ENCODE measurements around the gene KCNK1.

Gene KCNK1

DNA sequence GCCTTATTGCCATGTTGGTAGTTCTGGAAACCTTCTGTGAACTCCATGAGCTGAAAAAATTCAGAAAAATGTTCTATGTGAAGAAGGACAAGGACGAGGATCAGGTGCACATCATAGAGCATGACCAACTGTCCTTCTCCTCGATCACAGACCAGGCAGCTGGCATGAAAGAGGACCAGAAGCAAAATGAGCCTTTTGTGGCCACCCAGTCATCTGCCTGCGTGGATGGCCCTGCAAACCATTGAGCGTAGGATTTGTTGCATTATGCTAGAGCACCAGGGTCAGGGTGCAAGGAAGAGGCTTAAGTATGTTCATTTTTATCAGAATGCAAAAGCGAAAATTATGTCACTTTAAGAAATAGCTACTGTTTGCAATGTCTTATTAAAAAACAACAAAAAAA, 57.4 kb downstream of the KCNK1 start:
- no peak overlapping the region for H3K4me2 ChIP-seq (ENCODE audit: low read depth, low read length)
- no peak overlapping the region for H2AFZ ChIP-seq (ENCODE audit: low read length)
- DNase-seq: no peak
- H3K9me2 ChIP-seq (replicated peaks; ENCODE audit: insufficient read depth, low read length): no peaks in the 10 kb centered on the region
- no peaks in the 10 kb centered on the region for H3K27me3 ChIP-seq (replicated peaks; ENCODE audit: insufficient read depth, low read length)
- no peak overlapping the region for H3K9ac ChIP-seq (ENCODE audit: low read length)
- no peaks in the 10 kb centered on the region for H3K79me2 ChIP-seq (ENCODE audit: low read length)
- no peaks in the 10 kb centered on the region; the same call in 1 of the 2 replicates for H3K4me1 ChIP-seq (ENCODE audit: low read length)
- no peaks in the 10 kb centered on the region for H3F3A ChIP-seq (ENCODE audit: insufficient read depth, low read length)
- no peaks in the 10 kb centered on the region for H4K20me1 ChIP-seq (ENCODE audit: insufficient read depth, low read length)
- H3K9me3 ChIP-seq (replicated peaks; ENCODE audit: insufficient read depth, low read length): no peaks in the 10 kb centered on the region
- no peaks in the 10 kb centered on the region for H3K36me3 ChIP-seq (replicated peaks; ENCODE audit: insufficient read depth, low read length)
- TF ChIP-seq EZH2 (optimal IDR thresholded peaks at IDR 0.05; ENCODE audit: low read depth, low read length) (no peak), EZH2phosphoT487 (IDR thresholded peaks at IDR 0.05; ENCODE audit: low read length) (no peak)
- TF ChIP-seq, protein P1, sequence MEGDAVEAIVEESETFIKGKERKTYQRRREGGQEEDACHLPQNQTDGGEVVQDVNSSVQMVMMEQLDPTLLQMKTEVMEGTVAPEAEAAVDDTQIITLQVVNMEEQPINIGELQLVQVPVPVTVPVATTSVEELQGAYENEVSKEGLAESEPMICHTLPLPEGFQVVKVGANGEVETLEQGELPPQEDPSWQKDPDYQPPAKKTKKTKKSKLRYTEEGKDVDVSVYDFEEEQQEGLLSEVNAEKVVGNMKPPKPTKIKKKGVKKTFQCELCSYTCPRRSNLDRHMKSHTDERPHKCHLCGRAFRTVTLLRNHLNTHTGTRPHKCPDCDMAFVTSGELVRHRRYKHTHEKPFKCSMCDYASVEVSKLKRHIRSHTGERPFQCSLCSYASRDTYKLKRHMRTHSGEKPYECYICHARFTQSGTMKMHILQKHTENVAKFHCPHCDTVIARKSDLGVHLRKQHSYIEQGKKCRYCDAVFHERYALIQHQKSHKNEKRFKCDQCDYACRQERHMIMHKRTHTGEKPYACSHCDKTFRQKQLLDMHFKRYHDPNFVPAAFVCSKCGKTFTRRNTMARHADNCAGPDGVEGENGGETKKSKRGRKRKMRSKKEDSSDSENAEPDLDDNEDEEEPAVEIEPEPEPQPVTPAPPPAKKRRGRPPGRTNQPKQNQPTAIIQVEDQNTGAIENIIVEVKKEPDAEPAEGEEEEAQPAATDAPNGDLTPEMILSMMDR (IDR thresholded peaks at IDR 0.05; ENCODE audit: low read length): no peak
- H3K4me3 ChIP-seq (ENCODE audit: low read length): no peak overlapping the region
- H3K27ac ChIP-seq (ENCODE audit: low read length): no peak overlapping the region

DNA sequence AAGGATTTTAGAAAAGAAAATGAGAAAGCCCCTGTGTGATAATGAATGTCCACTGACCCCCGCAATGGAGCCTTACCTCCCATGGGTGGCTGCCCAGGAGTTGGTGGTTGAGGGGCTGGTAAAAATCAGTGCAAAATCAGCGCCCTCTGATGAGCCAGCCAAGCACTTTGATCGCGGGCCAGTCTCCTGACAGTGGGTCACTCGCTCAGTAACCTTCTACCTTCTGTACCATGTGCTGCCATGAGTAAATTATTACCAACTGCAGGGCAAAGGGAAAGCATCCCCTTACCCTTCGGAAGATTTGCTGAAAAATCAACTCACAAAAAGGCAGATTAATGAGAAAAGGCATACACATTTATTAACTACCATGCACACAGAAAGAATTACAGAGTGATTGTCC, 58.8 kb downstream of the KCNK1 start:
- Histone ChIP-seq H4K20me1 (ENCODE audit: insufficient read depth, low read length) (no peaks in the 10 kb centered on the region), H3K27me3 (replicated peaks; ENCODE audit: insufficient read depth, low read length) (no peaks in the 10 kb centered on the region), H3K4me1 (ENCODE audit: low read length) (no peaks in the 10 kb centered on the region; the same call in 1 of the 2 replicates), H3K9me3 (replicated peaks; ENCODE audit: insufficient read depth, low read length) (no peaks in the 10 kb centered on the region), H3K79me2 (ENCODE audit: low read length) (no peaks in the 10 kb centered on the region), H3K36me3 (replicated peaks; ENCODE audit: insufficient read depth, low read length) (no peaks in the 10 kb centered on the region), H3K27ac (ENCODE audit: low read length) (no peak overlapping the region), H3F3A (ENCODE audit: insufficient read depth, low read length) (no peaks in the 10 kb centered on the region), H3K4me3 (ENCODE audit: low read length) (no peak overlapping the region), H3K9me2 (replicated peaks; ENCODE audit: insufficient read depth, low read length) (no peaks in the 10 kb centered on the region), H3K4me2 (ENCODE audit: low read depth, low read length) (no peak overlapping the region), H2AFZ (ENCODE audit: low read length) (no peak overlapping the region), H3K9ac (ENCODE audit: low read length) (no peak overlapping the region)
- no peak for DNase-seq
- TF ChIP-seq EZH2phosphoT487 (IDR thresholded peaks at IDR 0.05; ENCODE audit: low read length) (no peak), EZH2 (optimal IDR thresholded peaks at IDR 0.05; ENCODE audit: low read depth, low read length) (no peak)
- TF ChIP-seq, protein P1 (IDR thresholded peaks at IDR 0.05; ENCODE audit: low read length): no peak

DNA sequence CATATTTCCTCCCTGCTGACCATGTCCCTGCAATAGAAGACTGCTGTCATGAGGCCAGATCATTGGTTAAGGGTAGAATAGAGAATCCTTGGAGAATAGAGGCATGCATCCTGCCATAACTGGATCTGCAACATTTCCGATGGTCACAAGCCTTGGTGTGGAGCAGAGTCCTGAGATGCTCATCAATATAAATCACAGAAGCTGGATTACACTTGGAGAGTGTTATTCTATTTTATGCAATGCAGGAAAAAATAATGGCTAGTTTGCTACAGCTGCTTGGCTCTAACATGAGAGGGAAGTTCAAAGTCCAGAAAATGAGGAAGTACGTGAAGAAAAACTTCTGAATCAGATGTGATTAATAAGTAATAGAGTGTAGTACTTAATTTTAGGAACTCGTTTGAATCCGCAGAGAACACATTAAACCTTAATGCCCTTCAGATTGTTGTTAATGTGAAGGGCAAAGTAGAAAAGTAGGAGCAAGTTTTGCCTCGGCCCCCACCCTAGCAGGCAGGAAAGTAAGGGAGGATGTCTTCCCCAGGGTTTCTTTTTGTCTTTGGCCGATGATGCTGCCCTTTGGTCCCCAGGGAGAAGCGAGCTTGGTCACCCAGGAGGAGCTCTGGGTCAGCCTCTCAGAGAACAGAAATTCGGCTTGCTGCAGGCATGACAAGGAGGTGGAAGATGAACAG, 59.5 kb downstream of the KCNK1 start:
- no peaks in the 10 kb centered on the region; the same call in 1 of the 2 replicates for H3K4me1 ChIP-seq (ENCODE audit: low read length)
- H3K27me3 ChIP-seq (replicated peaks; ENCODE audit: insufficient read depth, low read length): no peaks in the 10 kb centered on the region
- no peak overlapping the region for H2AFZ ChIP-seq (ENCODE audit: low read length)
- DNase-seq: no peak
- H3K27ac ChIP-seq (ENCODE audit: low read length): no peak overlapping the region
- H3K9ac ChIP-seq (ENCODE audit: low read length): no peak overlapping the region
- TF ChIP-seq, protein P1 (IDR thresholded peaks at IDR 0.05; ENCODE audit: low read length): no peak
- no peak for TF ChIP-seq EZH2 (optimal IDR thresholded peaks at IDR 0.05; ENCODE audit: low read depth, low read length)
- no peak for TF ChIP-seq EZH2phosphoT487 (IDR thresholded peaks at IDR 0.05; ENCODE audit: low read length)
- no peaks in the 10 kb centered on the region for H4K20me1 ChIP-seq (ENCODE audit: insufficient read depth, low read length)
- H3K9me3 ChIP-seq (replicated peaks; ENCODE audit: insufficient read depth, low read length): no peaks in the 10 kb centered on the region
- H3K9me2 ChIP-seq (replicated peaks; ENCODE audit: insufficient read depth, low read length): no peaks in the 10 kb centered on the region
- H3F3A ChIP-seq (ENCODE audit: insufficient read depth, low read length): no peaks in the 10 kb centered on the region
- no peaks in the 10 kb centered on the region for H3K79me2 ChIP-seq (ENCODE audit: low read length)
- no peaks in the 10 kb centered on the region for H3K36me3 ChIP-seq (replicated peaks; ENCODE audit: insufficient read depth, low read length)
- H3K4me3 ChIP-seq (ENCODE audit: low read length): no peak overlapping the region
- H3K4me2 ChIP-seq (ENCODE audit: low read depth, low read length): no peak overlapping the region

All from MM.1S (cell line).